M059J (cell line): Measurements from ENCODE around the gene SEMA7A. TPM values are rescaled to one million over a fixed set of nuclear protein-coding genes. Genes with fewer than 3 reads are reported as not detected.
A peak's percentile ranks its signal among the peaks of the same experiment; 100 is the strongest.

Experiments used
- DNase-seq: peaks from one replicate; pipeline ENCODE4 v3.0.0-alpha.2; 2012; ENCODE audit warnings: low read depth
- total RNA-seq: library from RNA; depleted of rRNA; stranded (reverse); fragments of >200 nt; shearing (Covaris generic); gene quantifications from 2 replicates; pipeline ENCODE4 v1.2.3, GENCODE V29; 2014

SEMA7A gene
- total RNA-seq, 1 experiment from 2014 or later = 37.5 TPM

- no peak for DNase-seq
Observed at GRCh38 chr15:74387141-74387541, 46.6 kb downstream of the SEMA7A start.

DNA sequence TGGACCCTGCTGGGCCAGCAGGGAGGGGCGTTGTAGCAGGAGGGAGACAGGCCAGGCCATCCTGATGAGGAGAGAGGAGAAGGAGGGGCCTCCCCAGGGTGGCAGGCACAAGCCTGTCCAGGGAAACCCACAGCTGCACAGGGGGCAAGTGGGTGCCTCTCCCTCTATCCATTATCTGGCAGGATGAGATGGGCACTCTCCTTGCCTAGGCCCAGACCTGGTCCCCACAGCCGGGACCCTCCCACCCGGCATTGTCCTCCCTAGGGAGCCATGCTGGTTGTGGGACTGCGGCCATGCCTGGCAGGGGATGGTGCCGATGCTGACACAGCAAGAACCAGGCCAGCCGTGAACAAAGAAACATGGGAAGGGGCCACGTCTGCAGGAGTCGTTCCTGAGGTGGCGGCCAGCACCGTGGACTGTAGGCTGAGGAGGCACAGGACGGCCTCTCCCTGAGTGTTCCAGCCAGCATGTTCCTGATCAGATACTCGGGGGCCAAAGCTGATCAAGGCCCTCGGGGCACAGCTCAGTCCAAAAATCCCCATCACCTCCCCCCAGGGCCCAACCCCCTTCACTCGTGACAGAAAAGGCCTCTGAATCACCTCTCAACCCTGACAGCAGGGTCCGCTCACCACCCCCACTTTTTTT is 47.1 kb downstream of the SEMA7A start:
- DNase-seq = no peak

DNA sequence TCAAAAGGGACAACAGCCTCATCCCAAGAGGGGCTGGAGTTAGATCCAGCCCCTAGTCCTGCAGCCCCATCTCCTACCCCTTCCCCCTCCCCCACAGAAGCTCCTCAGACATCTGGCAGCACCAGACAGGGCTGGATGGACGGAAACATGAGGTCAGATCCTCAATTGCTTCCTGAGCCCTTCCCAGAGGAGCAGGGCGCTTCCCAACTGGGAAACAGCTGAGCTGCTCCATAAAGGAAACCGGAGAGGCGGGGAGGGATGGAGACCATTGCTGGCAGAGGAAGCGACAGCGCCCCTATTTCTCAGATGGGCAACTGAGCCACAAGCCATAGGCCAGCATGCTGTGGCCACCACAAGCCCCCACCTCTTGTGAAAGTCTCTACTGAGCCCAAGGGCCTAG is 48.0 kb downstream of the SEMA7A start:
- no peak for DNase-seq

DNA sequence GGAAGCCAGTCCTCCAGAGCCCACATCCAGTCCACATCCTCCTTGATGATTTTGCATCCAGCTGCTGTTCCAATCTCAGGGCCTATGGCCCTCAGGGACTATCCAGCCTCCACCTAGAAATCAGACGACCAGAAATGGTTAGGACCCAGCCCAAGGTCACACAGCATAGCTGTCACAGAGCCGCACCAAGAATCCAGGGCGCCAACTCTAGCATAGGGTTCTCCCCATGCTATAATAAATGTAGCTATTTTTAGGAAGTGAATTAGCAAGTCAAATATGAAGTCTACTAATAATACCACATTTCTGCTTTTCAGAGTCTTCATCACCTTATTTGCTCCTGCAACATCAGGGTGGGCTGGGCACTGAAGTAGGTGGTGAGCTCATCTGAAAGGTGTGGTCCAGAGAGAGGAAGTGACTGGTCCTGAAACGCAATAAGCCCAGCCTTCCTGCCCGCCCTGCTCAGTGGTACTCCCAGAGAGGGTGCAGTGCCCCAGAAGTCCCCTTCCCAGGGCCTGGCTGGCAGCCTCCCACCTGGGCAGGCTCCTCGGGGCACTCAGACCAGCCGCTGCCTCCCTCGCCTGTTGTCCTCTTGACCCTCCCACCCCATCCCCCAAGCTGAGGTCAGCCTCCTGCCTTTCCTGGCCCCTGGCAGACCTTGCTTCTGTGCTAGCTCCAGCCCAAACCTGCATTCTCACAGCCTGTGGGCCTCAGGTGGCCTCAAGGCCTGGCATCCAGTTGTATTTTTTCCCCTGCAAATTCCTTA is 48.7 kb downstream of the SEMA7A start:
- peak; percentile 80 for DNase-seq

DNA sequence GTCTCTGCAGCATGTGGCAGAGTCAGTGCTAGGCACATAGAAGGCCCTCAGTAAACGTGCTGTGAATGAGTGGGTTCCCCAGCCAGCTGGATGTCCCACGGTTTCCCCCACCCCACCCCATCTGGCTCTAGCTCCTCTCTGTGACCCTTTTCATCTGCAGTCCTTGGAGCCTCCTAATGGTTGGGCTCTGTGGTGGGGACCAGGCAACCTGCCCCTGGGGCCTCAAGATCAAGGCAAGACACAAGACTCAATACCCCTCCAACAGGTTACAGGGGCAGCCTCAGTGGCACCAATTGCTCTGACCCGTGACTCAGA is 49.2 kb downstream of the SEMA7A start:
- DNase-seq = no peak

DNA sequence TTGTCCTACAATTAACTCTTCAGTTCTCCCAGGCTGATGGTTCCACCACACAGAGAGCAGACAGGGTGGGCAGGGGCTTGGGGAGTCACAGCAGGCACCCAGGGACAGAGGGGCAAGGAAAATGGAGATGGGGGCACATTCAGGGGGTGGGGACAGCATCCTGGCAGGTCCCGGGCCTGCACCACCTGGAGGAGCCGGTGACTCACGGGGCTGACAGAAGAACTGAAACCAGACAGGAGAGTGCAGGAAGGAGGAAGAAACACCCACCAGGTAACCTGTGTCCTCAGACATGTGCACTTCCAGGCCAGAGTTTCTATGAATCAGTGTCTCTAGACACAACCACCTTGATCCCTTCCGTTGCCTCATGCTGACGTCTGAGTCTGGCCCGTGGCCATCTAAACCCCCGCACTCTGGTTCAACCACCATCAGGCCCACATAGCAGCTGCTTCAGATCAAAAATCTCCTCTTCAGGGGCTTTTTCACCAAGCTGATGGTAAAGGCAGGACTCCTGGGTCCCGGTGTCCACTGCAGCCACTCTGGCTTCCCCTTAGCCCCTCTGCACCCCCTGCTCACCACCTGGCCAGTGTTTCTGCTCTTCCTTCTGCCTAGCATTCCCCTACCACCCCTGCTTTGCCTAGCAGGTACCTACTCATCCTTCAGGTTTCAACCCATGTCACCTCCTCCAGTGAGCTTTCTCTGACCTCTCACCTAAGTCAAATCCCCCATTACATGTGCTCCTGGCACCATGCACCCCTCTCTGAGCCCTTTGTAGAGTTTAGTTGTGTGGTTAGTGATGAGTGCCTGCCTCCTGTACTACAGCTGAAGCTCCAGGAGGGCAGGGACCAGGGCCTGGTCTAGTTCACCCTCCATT is 49.8 kb downstream of the SEMA7A start:
- DNase-seq = peak; percentile 66

GRCh38 chr15:74383286-74383685 is 50.5 kb downstream of the SEMA7A start:
- no peak for DNase-seq

GRCh38 chr15:74382004-74382816 is 51.5 kb downstream of the SEMA7A start:
- DNase-seq = peak; percentile 82

GRCh38 chr15:74381481-74381880 is 52.3 kb downstream of the SEMA7A start:
- no peak for DNase-seq

DNA sequence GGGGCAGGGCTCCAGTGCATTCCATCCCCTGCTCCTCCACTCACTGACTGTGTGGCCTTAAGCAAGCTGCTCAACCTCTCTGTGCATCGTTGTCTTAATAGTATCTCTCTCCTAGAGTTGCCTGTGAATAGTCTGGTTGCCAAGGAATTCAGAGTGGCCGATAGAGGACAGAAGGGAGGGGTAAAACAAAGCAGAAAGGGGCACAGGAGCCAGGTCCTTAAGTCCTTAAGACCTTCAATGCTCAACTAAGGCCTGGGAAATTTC is 52.6 kb downstream of the SEMA7A start:
- DNase-seq = no peak

GRCh38 chr15:74380361-74381189 is 53.2 kb downstream of the SEMA7A start:
- DNase-seq = no peak

- DNase-seq = no peak
Observed at GRCh38 chr15:74378848-74379247, 54.9 kb downstream of the SEMA7A start.

GRCh38 chr15:74377831-74378766 is 55.7 kb downstream of the SEMA7A start:
- no peak for DNase-seq

DNA sequence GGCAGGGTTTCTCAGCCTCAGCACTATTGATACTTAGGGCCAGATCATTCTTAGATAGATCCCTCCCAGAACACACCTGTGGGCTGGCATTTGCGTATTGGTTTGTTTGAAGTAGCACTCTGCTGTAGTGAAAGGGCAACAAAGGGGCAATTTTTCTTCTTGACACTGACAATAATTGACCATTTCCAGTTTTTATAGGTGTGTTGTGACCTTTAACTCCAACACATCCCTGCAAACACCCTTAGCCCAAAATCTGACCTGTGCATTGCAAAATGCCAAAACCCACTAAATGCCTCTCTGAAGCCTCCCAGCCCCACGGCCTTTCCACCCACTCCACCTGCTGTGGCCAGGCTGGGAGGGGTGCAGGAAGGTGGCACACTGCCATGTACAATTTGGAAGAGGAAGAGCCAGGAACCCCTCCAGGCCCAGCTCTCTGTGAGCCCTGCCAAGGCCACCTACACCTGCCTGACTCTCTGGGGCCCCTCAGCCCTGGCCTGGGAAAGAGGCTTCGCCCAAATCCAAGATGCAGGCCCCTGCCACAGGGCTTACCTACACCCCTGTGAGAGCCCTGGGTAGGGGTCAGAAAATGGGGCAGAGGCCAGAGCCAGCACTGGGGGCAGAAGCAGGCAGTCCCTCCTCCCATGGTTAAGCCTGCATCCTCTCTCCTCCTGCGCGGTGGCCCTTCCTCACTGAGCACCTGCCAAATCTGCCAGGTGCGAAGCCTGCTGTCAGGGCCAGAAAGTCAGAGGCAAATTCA is 56.8 kb downstream of the SEMA7A start:
- no peak for DNase-seq

- DNase-seq = no peak
Observed at GRCh38 chr15:74376226-74376625, 57.5 kb downstream of the SEMA7A start.

DNA sequence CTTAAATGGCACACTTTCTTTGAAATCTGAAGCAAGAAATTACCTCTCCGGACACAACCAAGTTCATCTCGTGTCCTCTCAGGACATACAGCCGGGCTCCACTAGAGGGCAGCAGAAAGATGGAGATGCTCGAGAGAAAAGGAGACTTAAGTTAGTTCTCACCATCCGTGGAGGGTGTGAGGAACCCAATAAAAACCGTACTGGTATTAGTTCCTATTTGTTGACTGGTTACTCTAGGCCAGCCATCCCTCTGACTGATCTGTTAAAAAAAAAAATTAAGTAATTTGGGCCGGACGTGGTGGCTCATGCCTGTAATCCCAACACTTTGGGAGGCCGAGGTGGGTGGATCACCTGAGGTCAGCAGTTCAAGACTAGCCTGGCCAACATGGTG is 58.5 kb downstream of the SEMA7A start:
- peak; percentile 80 for DNase-seq

GRCh38 chr15:74374648-74375302 is 59.0 kb downstream of the SEMA7A start:
- DNase-seq = no peak

DNA sequence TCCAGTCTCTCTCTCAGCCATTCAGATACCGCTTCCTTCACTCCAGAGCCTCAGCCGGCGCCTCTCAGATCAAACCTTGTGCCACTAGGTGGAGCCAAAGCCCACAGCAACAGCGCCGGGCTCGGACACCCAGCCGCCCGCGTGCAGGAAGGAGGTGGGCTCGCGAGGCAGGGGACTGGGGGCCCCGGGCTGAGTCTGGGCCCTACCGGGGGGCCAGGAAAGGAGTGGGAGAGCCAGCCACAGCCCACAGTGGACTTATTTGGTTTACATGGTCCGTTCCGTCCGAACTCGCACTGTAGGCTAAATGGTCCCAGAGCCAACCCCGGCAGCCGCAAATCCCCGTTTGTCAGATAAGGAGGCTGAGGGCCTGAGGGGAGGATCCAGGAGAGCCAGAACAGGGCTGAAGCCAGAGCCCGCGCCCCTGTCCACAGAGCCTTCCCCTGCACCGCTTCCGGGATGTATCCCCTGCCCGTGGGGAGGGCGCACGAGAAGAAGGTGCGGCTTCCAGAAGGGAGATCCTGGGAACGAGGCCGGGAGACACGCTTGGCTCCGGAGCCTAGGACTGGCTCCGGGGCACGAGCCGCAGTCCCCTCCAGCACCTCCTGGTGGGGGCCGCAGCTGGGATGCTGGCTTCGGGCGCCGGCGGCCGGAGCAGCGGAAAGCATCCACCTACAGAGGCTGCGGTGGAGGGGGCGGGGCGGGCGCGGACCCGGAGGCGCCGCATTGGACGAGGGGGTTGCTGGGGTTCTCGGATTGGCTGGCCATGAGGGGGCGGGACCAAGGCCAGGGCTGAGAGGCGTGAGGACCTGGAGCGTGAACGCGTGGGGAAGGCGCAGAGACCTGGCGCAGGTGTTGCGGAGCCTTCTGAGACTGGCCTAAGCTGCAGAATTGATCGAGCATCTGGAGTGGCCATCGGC is 59.8 kb downstream of the SEMA7A start:
- peak; percentile 88 for DNase-seq
